Fibroblast of lung (primary cell): ENCODE results near the gene OR10H3.

Experiments
- EZH2 ChIP-seq: IDR thresholded peaks from 2 replicates; pipeline ENCODE4 v1.5.1; 2012; ENCODE audit warnings: low read length, control low read depth, mild to moderate bottlenecking; ENCODE audit errors: missing control alignments
- TF ChIP-seq, protein P1 (sequence below), 2 donors: IDR thresholded peaks in 1 of 2; conservative IDR thresholded peaks in 1 of 2; 1 replicate in 1 of 2; 2 replicates in 1 of 2; pipeline ENCODE4 v1.5.1; 2011 to 2012; ENCODE audit warnings: low read length in 2 of 2, control low read depth in 1 of 2, inconsistent platforms in 1 of 2, low read depth in 1 of 2, mild to moderate bottlenecking in 1 of 2

DNA sequence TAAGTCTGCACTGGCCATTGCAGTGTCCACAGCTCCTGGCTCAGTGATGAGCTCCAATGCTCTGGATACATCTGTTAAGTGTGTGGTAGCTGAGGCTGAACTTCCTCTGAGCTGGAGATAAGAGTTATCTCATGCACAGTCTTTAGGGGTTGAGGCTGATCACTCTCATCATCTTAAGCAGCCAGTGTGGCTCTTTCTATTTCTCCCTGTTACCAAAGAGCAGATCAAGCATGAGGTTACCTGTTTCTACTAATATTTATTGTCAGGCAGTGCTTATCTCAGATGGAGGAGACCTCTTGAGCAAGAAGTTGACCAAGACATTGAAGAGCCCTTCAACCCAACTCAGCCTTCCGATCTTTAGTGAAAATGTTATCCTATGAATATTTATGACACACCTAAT is 16.5 kb upstream of the OR10H3 start:
- TF ChIP-seq, protein P1, sequence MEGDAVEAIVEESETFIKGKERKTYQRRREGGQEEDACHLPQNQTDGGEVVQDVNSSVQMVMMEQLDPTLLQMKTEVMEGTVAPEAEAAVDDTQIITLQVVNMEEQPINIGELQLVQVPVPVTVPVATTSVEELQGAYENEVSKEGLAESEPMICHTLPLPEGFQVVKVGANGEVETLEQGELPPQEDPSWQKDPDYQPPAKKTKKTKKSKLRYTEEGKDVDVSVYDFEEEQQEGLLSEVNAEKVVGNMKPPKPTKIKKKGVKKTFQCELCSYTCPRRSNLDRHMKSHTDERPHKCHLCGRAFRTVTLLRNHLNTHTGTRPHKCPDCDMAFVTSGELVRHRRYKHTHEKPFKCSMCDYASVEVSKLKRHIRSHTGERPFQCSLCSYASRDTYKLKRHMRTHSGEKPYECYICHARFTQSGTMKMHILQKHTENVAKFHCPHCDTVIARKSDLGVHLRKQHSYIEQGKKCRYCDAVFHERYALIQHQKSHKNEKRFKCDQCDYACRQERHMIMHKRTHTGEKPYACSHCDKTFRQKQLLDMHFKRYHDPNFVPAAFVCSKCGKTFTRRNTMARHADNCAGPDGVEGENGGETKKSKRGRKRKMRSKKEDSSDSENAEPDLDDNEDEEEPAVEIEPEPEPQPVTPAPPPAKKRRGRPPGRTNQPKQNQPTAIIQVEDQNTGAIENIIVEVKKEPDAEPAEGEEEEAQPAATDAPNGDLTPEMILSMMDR (conservative IDR thresholded peaks at IDR 0.05 in 1 of 2, IDR thresholded peaks at IDR 0.05 in 1 of 2; ENCODE audit: low read depth in 1 of 2, low read length in 2 of 2), result no peak
- no peak for TF ChIP-seq EZH2
